SK-N-SH treated with all-trans-retinoic acid at 6 μM for 48 hours (cell line): ENCODE measurements around the gene TWIST2.

Experiments
- ATAC-seq: fragments of 200-7000 bp; cut with Tn5 transposase; 3 replicates; pipeline ENCODE4 v1.9.1; 2020; ENCODE audit warnings: mild to moderate bottlenecking, moderate library complexity
- ARNTL ChIP-seq: fragments of 450-650 bp; formaldehyde crosslinking; IDR thresholded peaks from 2 replicates; pipeline ENCODE4 v1.5.0; 2020; ENCODE audit warnings: low read depth, mild to moderate bottlenecking, moderate library complexity, borderline replicate concordance
- BACH2 ChIP-seq: fragments of 250-450 bp; sonication (Bioruptor Pico); IDR thresholded peaks from 2 replicates; pipeline ENCODE4 v1.9.0; 2021; ENCODE audit warnings: mild to moderate bottlenecking, borderline replicate concordance
- CSDC2 ChIP-seq: fragments of 250-450 bp; sonication (Bioruptor Pico); IDR thresholded peaks from 2 replicates; pipeline ENCODE4 v1.5.0; 2020; ENCODE audit warnings: mild to moderate bottlenecking, moderate library complexity
- GLIS3 ChIP-seq: fragments of 250-450 bp; sonication (Bioruptor Pico); IDR thresholded peaks from 2 replicates; pipeline ENCODE4 v1.5.0; 2020; ENCODE audit warnings: mild to moderate bottlenecking, moderate library complexity
- ISL1 ChIP-seq: fragments of 250-450 bp; sonication (Bioruptor Pico); IDR thresholded peaks from 2 replicates; pipeline ENCODE4 v2.1.2; 2022; ENCODE audit warnings: mild to moderate bottlenecking, moderate library complexity
- OSR1 ChIP-seq: fragments of 250-450 bp; sonication (Bioruptor Pico); IDR thresholded peaks from 2 replicates; pipeline ENCODE4 v1.8.0; 2022; ENCODE audit warnings: moderate library complexity, mild to moderate bottlenecking, inconsistent platforms
- PPARA ChIP-seq: fragments of 250-450 bp; sonication (Bioruptor Pico); IDR thresholded peaks from 2 replicates; pipeline ENCODE4 v1.5.0; 2020; ENCODE audit warnings: mild to moderate bottlenecking, borderline replicate concordance
- RARB ChIP-seq: fragments of 250-450 bp; sonication (Bioruptor Pico); IDR thresholded peaks from 2 replicates; pipeline ENCODE4 v1.8.0; 2021; ENCODE audit warnings: mild to moderate bottlenecking, moderate library complexity
- SNAI2 ChIP-seq: fragments of 250-450 bp; sonication (Bioruptor Pico); IDR thresholded peaks from 2 replicates; pipeline ENCODE4 v1.5.0; 2020; ENCODE audit warnings: mild to moderate bottlenecking, moderate library complexity
- TCF4 ChIP-seq: fragments of 250-450 bp; sonication (Bioruptor Pico); IDR thresholded peaks from 2 replicates; pipeline ENCODE4 v1.8.0; 2021; ENCODE audit warnings: mild to moderate bottlenecking, moderate library complexity, borderline replicate concordance
- TOX ChIP-seq: fragments of 250-450 bp; sonication (Bioruptor Pico); IDR thresholded peaks from 2 replicates; pipeline ENCODE4 v1.8.0; 2021; ENCODE audit warnings: mild to moderate bottlenecking, moderate library complexity, borderline replicate concordance
- ZC3H10 ChIP-seq: fragments of 250-450 bp; sonication (Bioruptor Pico); IDR thresholded peaks from 2 replicates; pipeline ENCODE4 v1.5.1; 2021; ENCODE audit warnings: mild to moderate bottlenecking, moderate library complexity
- ZFP3 ChIP-seq: fragments of 250-450 bp; sonication (Bioruptor Pico); IDR thresholded peaks from 2 replicates; pipeline ENCODE4 v1.5.0; 2020; ENCODE audit warnings: mild to moderate bottlenecking, moderate library complexity
- ZFP30 ChIP-seq: fragments of 450-650 bp; formaldehyde crosslinking; IDR thresholded peaks from 2 replicates; pipeline ENCODE4 v1.5.0; 2022; ENCODE audit warnings: mild to moderate bottlenecking, moderate library complexity
- ZNF70 ChIP-seq: fragments of 450-650 bp; formaldehyde crosslinking; IDR thresholded peaks from 2 replicates; pipeline ENCODE4 v1.5.0; 2020; ENCODE audit warnings: mild to moderate bottlenecking, moderate library complexity
- ZNF8 ChIP-seq: fragments of 450-650 bp; formaldehyde crosslinking; IDR thresholded peaks from 2 replicates; pipeline ENCODE4 v1.5.0; 2020; ENCODE audit warnings: mild to moderate bottlenecking, moderate library complexity
- TF ChIP-seq, protein P1 (sequence below): fragments of 250-450 bp; sonication (Bioruptor Pico); IDR thresholded peaks from 2 replicates; pipeline ENCODE4 v1.5.0; 2020; ENCODE audit warnings: mild to moderate bottlenecking, moderate library complexity
- TF ChIP-seq, protein P2 (sequence below): fragments of 250-450 bp; sonication (Bioruptor Pico); IDR thresholded peaks from 2 replicates; pipeline ENCODE4 v1.5.1; 2020; ENCODE audit warnings: low read depth, mild to moderate bottlenecking, moderate library complexity
- TF ChIP-seq, protein P3 (sequence below): fragments of 250-450 bp; sonication (Bioruptor Pico); IDR thresholded peaks from 2 replicates; pipeline ENCODE4 v1.8.0; 2020; ENCODE audit warnings: mild to moderate bottlenecking, moderate library complexity, borderline replicate concordance
- TF ChIP-seq, protein P4 (sequence below): fragments of 250-450 bp; sonication (Bioruptor Pico); IDR thresholded peaks from 2 replicates; pipeline ENCODE4 v1.5.1; 2021; ENCODE audit warnings: mild to moderate bottlenecking, moderate library complexity
- TF ChIP-seq, protein P5 (sequence below): fragments of 250-450 bp; sonication (Bioruptor Pico); IDR thresholded peaks from 2 replicates; pipeline ENCODE4 v1.8.0; 2021; ENCODE audit warnings: low read depth, mild to moderate bottlenecking, moderate library complexity, borderline replicate concordance

Gene TWIST2

DNA sequence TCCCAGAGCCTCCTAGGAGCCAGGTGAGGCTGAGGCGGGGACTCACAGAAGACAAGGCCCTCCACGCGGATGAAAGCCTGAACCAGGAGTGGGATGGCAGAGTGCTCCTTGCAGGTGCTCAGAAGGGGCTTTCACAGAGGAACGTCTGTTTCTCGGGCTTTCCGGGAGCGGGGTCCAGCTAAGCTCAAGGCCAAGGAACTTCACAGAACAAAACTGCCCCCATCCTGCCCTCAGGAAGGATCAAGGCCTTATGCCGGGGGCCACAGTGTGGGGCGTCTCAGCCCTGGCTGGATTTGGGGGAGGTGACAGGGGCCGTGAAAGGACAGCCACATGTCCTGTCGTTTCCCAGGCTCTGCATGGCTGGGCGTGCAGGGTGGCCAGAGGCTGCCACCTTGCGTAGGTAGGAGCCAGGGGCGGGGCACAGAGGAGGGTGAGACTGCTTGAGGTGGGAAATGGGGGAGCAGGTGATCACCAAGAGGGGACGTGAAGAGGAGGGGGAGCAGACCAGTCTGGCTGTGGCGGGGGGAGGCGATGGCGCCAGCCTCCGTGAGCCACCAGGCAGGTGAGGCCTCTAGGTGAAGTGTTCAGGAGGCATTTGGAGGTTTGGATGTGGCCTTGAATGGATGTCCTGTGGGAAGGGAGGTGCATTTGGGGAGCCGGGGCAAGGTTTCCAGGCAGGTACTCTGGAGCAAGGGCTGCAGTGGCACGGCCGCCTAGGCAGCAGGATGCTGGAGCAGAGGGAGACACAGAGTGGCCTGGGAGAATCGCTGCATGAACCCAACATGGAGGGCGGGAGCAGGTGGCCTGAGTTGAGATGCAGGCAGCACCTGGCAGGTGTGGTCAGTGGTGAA, 79.1 kb downstream of the TWIST2 start:
- TF ChIP-seq, protein P1, sequence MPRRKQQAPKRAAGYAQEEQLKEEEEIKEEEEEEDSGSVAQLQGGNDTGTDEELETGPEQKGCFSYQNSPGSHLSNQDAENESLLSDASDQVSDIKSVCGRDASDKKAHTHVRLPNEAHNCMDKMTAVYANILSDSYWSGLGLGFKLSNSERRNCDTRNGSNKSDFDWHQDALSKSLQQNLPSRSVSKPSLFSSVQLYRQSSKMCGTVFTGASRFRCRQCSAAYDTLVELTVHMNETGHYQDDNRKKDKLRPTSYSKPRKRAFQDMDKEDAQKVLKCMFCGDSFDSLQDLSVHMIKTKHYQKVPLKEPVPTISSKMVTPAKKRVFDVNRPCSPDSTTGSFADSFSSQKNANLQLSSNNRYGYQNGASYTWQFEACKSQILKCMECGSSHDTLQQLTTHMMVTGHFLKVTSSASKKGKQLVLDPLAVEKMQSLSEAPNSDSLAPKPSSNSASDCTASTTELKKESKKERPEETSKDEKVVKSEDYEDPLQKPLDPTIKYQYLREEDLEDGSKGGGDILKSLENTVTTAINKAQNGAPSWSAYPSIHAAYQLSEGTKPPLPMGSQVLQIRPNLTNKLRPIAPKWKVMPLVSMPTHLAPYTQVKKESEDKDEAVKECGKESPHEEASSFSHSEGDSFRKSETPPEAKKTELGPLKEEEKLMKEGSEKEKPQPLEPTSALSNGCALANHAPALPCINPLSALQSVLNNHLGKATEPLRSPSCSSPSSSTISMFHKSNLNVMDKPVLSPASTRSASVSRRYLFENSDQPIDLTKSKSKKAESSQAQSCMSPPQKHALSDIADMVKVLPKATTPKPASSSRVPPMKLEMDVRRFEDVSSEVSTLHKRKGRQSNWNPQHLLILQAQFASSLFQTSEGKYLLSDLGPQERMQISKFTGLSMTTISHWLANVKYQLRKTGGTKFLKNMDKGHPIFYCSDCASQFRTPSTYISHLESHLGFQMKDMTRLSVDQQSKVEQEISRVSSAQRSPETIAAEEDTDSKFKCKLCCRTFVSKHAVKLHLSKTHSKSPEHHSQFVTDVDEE (CRISPR knock-in tag): no peak
- TF ChIP-seq GLIS3 (no peak), PPARA (no peak), OSR1 (CRISPR knock-in tag) (no peak), TCF4 (CRISPR knock-in tag) (no peak), RARB (CRISPR knock-in tag) (no peak), ZNF70 (CRISPR knock-in tag) (no peak), ZC3H10 (CRISPR knock-in tag) (no peak), BACH2 (no peak), SNAI2 (CRISPR knock-in tag) (no peak), CSDC2 (no peak), ZFP3 (CRISPR knock-in tag) (no peak), TOX (no peak)
- TF ChIP-seq, protein P2, sequence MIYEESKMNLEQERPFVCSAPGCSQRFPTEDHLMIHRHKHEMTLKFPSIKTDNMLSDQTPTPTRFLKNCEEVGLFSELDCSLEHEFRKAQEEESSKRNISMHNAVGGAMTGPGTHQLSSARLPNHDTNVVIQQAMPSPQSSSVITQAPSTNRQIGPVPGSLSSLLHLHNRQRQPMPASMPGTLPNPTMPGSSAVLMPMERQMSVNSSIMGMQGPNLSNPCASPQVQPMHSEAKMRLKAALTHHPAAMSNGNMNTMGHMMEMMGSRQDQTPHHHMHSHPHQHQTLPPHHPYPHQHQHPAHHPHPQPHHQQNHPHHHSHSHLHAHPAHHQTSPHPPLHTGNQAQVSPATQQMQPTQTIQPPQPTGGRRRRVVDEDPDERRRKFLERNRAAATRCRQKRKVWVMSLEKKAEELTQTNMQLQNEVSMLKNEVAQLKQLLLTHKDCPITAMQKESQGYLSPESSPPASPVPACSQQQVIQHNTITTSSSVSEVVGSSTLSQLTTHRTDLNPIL: no peak
- TF ChIP-seq, protein P3, sequence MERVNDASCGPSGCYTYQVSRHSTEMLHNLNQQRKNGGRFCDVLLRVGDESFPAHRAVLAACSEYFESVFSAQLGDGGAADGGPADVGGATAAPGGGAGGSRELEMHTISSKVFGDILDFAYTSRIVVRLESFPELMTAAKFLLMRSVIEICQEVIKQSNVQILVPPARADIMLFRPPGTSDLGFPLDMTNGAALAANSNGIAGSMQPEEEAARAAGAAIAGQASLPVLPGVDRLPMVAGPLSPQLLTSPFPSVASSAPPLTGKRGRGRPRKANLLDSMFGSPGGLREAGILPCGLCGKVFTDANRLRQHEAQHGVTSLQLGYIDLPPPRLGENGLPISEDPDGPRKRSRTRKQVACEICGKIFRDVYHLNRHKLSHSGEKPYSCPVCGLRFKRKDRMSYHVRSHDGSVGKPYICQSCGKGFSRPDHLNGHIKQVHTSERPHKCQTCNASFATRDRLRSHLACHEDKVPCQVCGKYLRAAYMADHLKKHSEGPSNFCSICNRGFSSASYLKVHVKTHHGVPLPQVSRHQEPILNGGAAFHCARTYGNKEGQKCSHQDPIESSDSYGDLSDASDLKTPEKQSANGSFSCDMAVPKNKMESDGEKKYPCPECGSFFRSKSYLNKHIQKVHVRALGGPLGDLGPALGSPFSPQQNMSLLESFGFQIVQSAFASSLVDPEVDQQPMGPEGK (CRISPR knock-in tag): no peak
- TF ChIP-seq, protein P4, sequence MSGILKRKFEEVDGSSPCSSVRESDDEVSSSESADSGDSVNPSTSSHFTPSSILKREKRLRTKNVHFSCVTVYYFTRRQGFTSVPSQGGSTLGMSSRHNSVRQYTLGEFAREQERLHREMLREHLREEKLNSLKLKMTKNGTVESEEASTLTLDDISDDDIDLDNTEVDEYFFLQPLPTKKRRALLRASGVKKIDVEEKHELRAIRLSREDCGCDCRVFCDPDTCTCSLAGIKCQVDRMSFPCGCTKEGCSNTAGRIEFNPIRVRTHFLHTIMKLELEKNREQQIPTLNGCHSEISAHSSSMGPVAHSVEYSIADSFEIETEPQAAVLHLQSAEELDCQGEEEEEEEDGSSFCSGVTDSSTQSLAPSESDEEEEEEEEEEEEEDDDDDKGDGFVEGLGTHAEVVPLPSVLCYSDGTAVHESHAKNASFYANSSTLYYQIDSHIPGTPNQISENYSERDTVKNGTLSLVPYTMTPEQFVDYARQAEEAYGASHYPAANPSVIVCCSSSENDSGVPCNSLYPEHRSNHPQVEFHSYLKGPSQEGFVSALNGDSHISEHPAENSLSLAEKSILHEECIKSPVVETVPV: no peak
- TF ChIP-seq, all 23 proteins: peak for 0
- no peak for ATAC-seq

DNA sequence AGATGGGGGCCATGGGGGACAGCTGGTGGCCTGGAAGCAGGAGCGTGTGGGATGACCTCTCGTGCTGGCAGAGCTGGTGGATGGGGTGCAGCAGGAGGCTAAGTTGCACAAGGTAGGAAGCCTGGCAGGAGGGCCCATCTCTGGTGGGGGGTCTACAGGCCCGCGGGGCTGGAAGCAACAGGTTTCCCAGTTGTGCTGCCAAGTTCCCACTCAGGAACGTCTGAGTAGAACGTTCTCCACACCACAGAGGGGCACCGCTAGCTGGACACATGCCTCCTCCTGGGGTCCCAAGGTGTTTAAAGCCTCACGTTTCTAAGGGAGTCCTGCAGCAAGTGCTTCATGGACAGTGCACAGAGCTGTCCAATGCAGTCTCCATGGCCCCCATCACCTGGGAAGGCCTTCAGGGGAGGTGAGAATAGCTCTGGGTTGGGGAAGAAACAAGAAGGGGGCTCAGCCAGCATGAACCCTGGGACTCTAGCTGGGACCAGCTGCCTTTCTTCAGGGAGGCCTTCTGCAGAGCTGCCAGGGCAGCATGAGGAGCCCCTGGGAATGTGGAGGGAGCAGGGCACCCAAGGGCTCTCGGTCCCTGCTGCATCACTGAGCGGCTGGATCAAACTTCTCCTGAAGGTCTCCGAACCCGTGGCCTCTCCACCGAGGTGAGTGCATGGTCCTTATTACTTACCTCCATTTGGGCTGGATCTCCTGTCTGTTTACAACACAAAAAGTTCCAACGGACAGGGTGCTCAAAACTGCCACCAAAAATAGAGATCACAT, 80.0 kb downstream of the TWIST2 start:
- ATAC-seq: no peak
- TF ChIP-seq GLIS3 (no peak), ISL1 (CRISPR knock-in tag) (no peak), ZNF8 (CRISPR knock-in tag) (no peak), ZFP30 (CRISPR knock-in tag) (no peak), TCF4 (CRISPR knock-in tag) (no peak), ZFP3 (CRISPR knock-in tag) (no peak), PPARA (no peak), ARNTL (CRISPR knock-in tag) (no peak), TOX (no peak), ZNF70 (CRISPR knock-in tag) (no peak), ZC3H10 (CRISPR knock-in tag) (no peak)
- TF ChIP-seq, protein P5, sequence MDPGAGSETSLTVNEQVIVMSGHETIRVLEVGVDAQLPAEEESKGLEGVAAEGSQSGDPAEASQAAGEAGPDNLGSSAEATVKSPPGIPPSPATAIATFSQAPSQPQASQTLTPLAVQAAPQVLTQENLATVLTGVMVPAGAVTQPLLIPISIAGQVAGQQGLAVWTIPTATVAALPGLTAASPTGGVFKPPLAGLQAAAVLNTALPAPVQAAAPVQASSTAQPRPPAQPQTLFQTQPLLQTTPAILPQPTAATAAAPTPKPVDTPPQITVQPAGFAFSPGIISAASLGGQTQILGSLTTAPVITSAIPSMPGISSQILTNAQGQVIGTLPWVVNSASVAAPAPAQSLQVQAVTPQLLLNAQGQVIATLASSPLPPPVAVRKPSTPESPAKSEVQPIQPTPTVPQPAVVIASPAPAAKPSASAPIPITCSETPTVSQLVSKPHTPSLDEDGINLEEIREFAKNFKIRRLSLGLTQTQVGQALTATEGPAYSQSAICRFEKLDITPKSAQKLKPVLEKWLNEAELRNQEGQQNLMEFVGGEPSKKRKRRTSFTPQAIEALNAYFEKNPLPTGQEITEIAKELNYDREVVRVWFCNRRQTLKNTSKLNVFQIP (CRISPR knock-in tag): no peak
- TF ChIP-seq, protein P2: no peak
- TF ChIP-seq, protein P3 (CRISPR knock-in tag): no peak
- TF ChIP-seq, protein P1 (CRISPR knock-in tag): no peak
